GM12874 (cell line): ENCODE measurements around the gene GCAT.

Experiments
- CTCF ChIP-seq: IDR thresholded peaks from 2 replicates; pipeline ENCODE4 v1.5.1; 2011; ENCODE audit warnings: low read depth, mild to moderate bottlenecking, control low read depth, low read length, moderate library complexity; ENCODE audit not compliant: insufficient read depth

GCAT gene

DNA sequence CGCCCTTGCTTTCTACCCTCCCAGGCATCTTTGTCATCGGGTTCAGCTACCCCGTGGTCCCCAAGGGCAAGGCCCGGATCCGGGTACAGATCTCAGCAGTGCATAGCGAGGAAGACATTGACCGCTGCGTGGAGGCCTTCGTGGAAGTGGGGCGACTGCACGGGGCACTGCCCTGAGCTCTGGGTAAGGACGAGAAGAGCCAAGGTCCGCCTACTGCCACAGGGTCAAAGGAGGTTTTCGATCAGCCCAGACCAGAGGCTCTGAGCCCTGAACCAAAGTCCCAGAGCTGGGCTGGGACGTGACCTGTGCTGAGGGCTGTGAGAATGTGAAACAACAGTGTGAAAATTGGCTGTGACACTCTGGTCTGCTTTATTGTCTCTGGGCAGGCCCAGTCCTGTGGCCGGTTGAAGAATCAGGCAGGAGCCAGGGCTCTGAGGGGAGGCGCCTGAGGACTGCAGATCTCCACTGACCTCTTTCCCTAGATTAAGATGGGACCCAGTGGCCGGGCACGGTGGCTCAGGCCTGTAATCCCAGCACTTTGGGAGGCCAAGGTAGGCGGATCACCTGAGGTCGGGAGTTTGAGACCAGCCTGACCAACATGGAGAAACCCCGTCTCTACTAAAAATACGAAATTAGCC, 8.9 kb downstream of the GCAT start:
- no peak for TF ChIP-seq CTCF

GRCh38 chr22:37817705-37818408, 10.1 kb downstream of the GCAT start:
- TF ChIP-seq CTCF: peak; percentile 95

DNA sequence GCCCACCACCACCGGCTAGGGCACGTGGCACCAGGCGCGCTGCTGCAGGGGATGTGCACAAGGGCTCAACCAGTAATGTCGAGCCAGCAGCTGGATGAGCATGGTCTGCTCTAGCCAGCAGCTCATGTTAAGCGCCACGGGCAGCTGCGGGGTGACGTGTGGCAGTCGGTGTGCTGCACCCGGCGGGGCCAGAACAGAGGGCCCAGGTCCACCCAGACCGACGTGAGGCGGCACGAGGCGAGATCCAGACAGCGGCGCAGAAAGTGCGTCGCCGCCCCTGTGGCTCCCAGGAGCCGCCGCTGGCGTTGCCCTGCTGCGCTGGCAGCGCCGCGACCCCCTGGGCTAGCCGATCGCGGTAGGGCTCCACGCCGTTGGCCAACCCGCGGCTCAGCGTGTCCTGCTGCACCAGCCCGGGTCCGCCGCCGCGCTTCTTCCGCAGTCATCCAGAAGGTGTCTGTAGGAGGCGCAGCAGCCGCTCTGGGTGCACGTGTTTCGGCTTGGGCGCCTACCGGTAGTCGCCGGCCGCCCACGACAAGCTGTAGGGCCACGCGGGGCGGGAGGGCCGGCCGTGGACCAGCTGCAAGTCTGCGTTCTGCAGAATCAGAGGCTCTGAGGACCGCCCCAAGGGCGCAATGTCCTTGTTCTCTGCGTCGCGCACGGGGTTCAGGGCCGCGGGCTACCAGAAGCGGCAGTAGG, 10.8 kb downstream of the GCAT start:
- TF ChIP-seq CTCF: peak; percentile 54

GRCh38 chr22:37819105-37819433, 11.3 kb downstream of the GCAT start:
- TF ChIP-seq CTCF: no peak

GRCh38 chr22:37820350-37820749, 12.6 kb downstream of the GCAT start:
- no peak for TF ChIP-seq CTCF

DNA sequence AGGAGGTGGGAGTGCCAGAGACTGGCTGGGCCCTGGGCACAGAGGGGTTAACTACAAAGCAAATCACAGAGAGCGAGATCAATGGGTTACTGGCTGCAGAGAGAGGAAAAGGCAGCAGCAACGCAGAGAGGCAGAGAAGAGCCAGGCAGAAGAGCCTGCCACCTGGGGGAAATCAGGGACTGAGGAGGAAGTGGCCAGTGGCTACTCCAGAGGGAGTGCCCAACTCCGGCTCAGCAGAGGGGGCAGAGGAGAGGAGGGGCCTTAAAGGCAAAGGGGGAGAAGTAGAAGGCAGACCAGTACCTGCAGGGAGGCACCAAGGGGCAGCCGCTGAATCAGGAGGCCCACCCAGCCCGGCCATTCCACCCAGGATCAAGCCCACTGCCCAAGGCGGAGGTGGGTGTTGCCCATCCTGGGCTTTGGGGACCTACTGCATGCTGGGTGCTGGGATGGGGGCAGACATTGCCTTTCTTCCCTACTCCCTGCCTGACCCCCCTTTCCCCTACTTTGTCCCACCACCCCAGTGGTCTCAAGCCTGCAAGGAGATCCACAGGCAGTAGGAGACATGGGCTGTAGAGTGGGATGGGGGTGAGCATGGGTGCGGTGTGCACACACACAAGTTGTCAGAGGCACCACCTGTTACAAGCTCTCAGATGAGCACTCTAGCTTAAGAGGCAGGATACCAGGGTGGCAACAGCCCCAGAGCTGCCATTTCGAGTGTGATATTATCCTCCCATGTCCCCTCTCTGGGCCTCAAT, 14.5 kb downstream of the GCAT start:
- no peak for TF ChIP-seq CTCF
